Measurements from ENCODE around the gene OR5K2.

DNA sequence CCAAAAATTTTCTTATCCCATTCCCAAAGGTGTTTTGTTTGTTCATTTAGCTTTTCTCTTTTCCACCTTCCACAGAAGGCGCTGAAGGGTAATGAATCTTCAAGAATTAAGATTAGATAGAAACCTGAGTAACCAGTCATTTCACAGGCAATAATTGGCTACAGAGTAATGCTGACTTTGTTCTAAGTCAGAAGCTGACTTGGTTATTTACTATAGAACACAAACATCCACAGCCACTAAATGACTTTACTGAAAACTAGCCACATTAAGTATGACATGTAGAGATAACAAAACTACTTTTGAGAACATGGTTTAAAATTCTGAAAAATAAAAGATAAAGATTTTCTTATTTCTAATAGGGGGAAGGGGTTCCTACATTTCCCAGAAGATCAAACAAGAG is 17.5 kb downstream of the OR5K2 start:
- TF ChIP-seq, protein P1, sequence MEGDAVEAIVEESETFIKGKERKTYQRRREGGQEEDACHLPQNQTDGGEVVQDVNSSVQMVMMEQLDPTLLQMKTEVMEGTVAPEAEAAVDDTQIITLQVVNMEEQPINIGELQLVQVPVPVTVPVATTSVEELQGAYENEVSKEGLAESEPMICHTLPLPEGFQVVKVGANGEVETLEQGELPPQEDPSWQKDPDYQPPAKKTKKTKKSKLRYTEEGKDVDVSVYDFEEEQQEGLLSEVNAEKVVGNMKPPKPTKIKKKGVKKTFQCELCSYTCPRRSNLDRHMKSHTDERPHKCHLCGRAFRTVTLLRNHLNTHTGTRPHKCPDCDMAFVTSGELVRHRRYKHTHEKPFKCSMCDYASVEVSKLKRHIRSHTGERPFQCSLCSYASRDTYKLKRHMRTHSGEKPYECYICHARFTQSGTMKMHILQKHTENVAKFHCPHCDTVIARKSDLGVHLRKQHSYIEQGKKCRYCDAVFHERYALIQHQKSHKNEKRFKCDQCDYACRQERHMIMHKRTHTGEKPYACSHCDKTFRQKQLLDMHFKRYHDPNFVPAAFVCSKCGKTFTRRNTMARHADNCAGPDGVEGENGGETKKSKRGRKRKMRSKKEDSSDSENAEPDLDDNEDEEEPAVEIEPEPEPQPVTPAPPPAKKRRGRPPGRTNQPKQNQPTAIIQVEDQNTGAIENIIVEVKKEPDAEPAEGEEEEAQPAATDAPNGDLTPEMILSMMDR (IDR thresholded peaks at IDR 0.05) = no peak
- TF ChIP-seq EZH2 (IDR thresholded peaks at IDR 0.05; ENCODE audit: borderline replicate concordance, insufficient read depth, low read depth, low read length, poor library complexity, severe bottlenecking) = no peak

All from B cell (primary cell).